Suprapubic skin (tissue), 4 donors: ENCODE results near the gene SYT17. TPM values are rescaled to one million over a fixed set of nuclear protein-coding genes. Genes with fewer than 3 reads are reported as not detected.

Experiments
- DNase-seq, 2 donors: peaks; one replicate each; pipeline ENCODE4 v3.0.0-alpha.2; 2019; ENCODE audit warnings: low spot score in 2 of 2
- H3K27ac ChIP-seq: fragments of 200-600 bp; sonication (generic); one replicate; pipeline ENCODE4 v1.5.1; 2019
- H3K27me3 ChIP-seq: fragments of 200-600 bp; sonication (generic); one replicate; pipeline ENCODE4 v1.5.1; 2019
- H3K36me3 ChIP-seq: fragments of 200-600 bp; sonication (generic); one replicate; pipeline ENCODE4 v1.5.1; 2019
- H3K4me1 ChIP-seq: fragments of 200-600 bp; sonication (generic); one replicate; pipeline ENCODE4 v1.5.1; 2019
- H3K4me3 ChIP-seq: fragments of 200-600 bp; sonication (generic); one replicate; pipeline ENCODE4 v1.5.1; 2019; ENCODE audit warnings: mild to moderate bottlenecking
- H3K9me3 ChIP-seq: fragments of 200-600 bp; sonication (generic); one replicate; pipeline ENCODE4 v1.5.1; 2019
- EP300 ChIP-seq: sonication (generic); formaldehyde crosslinking; IDR thresholded peaks from one replicate; pipeline ENCODE4 v1.6.1; 2017; ENCODE audit warnings: antibody characterized with exemption
- POLR2A ChIP-seq, 2 donors: fragments of 450-650 bp; IDR thresholded peaks; one replicate each; pipeline ENCODE4 v1.6.1; 2017; ENCODE audit warnings: antibody characterized with exemption in 2 of 2, mild to moderate bottlenecking in 2 of 2, moderate library complexity in 2 of 2
- POLR2AphosphoS5 ChIP-seq, 3 donors: sonication (generic); formaldehyde crosslinking; IDR thresholded peaks; one replicate each; pipeline ENCODE4 v1.6.1; 2017; ENCODE audit warnings: antibody characterized with exemption in 3 of 3
- WGBS: methylation state at CpG from one replicate; pipeline ENCODE4 v1.1.5; 2018; 5-methylcytosine and 5-hydroxymethylcytosine counted together
- total RNA-seq, 4 donors: library from RNA; depleted of rRNA; stranded (reverse); fragments of >200 nt; gene quantifications; one replicate each; pipeline ENCODE4 v1.1.0, GENCODE V29; 2016
- TF ChIP-seq, protein P1 (sequence below), 2 donors: fragments of 200-600 bp in 1 of 2; fragments of 450-650 bp in 1 of 2; sonication (generic) in 1 of 2; IDR thresholded peaks; one replicate each; pipeline ENCODE4 v1.5.1; 2016 to 2019; ENCODE audit warnings: antibody characterized with exemption in 2 of 2, mild to moderate bottlenecking in 1 of 2, moderate library complexity in 1 of 2

The SYT17 gene
- total RNA-seq, 4 donors from 2014 or later = 2.5 to 27.6 (median 9.7) TPM

GRCh38 chr16:19290860-19291259, 122.8 kb downstream of the SYT17 start:
- DNase-seq = no peak
- 92% methylated on average over 2 of the region's 2 CpGs for WGBS
- TF ChIP-seq POLR2AphosphoS5 (IDR thresholded peaks at IDR 0.05) (no peak), POLR2A (IDR thresholded peaks at IDR 0.05) (no peak), EP300 (no peak)
- TF ChIP-seq, protein P1, sequence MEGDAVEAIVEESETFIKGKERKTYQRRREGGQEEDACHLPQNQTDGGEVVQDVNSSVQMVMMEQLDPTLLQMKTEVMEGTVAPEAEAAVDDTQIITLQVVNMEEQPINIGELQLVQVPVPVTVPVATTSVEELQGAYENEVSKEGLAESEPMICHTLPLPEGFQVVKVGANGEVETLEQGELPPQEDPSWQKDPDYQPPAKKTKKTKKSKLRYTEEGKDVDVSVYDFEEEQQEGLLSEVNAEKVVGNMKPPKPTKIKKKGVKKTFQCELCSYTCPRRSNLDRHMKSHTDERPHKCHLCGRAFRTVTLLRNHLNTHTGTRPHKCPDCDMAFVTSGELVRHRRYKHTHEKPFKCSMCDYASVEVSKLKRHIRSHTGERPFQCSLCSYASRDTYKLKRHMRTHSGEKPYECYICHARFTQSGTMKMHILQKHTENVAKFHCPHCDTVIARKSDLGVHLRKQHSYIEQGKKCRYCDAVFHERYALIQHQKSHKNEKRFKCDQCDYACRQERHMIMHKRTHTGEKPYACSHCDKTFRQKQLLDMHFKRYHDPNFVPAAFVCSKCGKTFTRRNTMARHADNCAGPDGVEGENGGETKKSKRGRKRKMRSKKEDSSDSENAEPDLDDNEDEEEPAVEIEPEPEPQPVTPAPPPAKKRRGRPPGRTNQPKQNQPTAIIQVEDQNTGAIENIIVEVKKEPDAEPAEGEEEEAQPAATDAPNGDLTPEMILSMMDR (IDR thresholded peaks at IDR 0.05) = no peak
- H3K27me3 ChIP-seq = peaks cover 12% of the 10 kb centered on the region
- no peak overlapping the region for H3K27ac ChIP-seq
- no peaks in the 10 kb centered on the region for H3K36me3 ChIP-seq
- no peak overlapping the region for H3K4me3 ChIP-seq
- H3K9me3 ChIP-seq = no peaks in the 10 kb centered on the region
- H3K4me1 ChIP-seq = no peaks in the 10 kb centered on the region

DNA sequence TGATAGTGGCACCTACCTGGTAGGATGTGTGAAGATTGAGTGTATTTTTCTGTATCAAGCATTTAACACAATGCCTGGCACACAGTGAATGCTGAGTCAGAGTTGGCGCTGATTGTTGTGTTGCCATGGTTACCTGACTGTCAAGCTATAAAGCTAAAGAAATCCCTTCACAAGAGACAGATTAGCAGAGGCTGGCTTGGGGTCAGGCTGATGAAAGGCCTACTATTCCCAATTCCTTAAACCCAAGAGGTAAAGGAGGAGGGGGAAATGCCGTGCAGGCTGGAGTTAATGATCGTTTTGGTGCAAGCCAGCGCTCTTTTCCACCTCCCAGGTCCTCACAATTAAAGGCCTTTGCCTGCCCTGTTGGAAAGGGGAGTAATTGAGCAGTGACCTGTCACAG, 123.4 kb downstream of the SYT17 start:
- Histone ChIP-seq H3K36me3 (no peaks in the 10 kb centered on the region), H3K9me3 (no peaks in the 10 kb centered on the region), H3K27me3 (peaks cover 12% of the 10 kb centered on the region), H3K4me3 (no peak overlapping the region), H3K4me1 (no peaks in the 10 kb centered on the region), H3K27ac (no peak overlapping the region)
- no peak for DNase-seq
- TF ChIP-seq, protein P1 (IDR thresholded peaks at IDR 0.05) = no peak
- no peak for TF ChIP-seq EP300
- TF ChIP-seq POLR2AphosphoS5 (IDR thresholded peaks at IDR 0.05) = no peak
- TF ChIP-seq POLR2A (IDR thresholded peaks at IDR 0.05) = no peak
- 46% methylated on average over 4 of the region's 4 CpGs for WGBS

DNA sequence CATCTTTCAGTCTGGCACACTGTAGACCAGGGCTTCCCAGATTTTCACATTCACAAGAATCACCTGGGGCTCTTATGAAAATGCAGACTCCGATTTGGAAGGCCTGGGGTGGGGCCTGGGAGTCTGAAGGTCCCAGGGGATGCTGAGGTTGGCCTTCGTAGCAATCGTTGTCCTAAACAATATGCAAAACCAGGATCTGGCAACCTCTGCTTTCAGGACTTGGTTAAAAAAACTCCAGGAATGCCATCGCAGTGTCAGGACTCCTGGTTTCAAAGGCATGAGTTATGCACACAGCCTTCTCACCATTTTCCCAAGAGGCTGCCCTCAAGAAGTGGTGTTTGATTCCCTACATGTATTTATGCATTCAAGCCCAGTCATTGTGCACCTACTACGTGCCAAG, 124.1 kb downstream of the SYT17 start:
- no peak for DNase-seq
- Histone ChIP-seq H3K27me3 (peaks cover 12% of the 10 kb centered on the region), H3K27ac (no peak overlapping the region), H3K4me3 (no peak overlapping the region), H3K9me3 (no peaks in the 10 kb centered on the region), H3K4me1 (no peaks in the 10 kb centered on the region), H3K36me3 (no peaks in the 10 kb centered on the region)
- TF ChIP-seq POLR2AphosphoS5 (IDR thresholded peaks at IDR 0.05) (no peak), EP300 (no peak), POLR2A (IDR thresholded peaks at IDR 0.05) (no peak)
- TF ChIP-seq, protein P1 (IDR thresholded peaks at IDR 0.05) = no peak
- 63% methylated on average over 5 of the region's 5 CpGs for WGBS

- peaks cover 12% of the 10 kb centered on the region for H3K27me3 ChIP-seq
- H3K4me3 ChIP-seq = no peak overlapping the region
- WGBS = 28% methylated on average over 5 of the region's 5 CpGs
- TF ChIP-seq, protein P1 (IDR thresholded peaks at IDR 0.05) = no peak
- TF ChIP-seq POLR2A (IDR thresholded peaks at IDR 0.05) (no peak), POLR2AphosphoS5 (IDR thresholded peaks at IDR 0.05) (no peak), EP300 (no peak)
- no peaks in the 10 kb centered on the region for H3K4me1 ChIP-seq
- H3K36me3 ChIP-seq = no peaks in the 10 kb centered on the region
- H3K27ac ChIP-seq = no peak overlapping the region
- DNase-seq = peak in 1 of 2 donors; percentile 64
- no peaks in the 10 kb centered on the region for H3K9me3 ChIP-seq
Observed at GRCh38 chr16:19294156-19294649, 126.2 kb downstream of the SYT17 start.

DNA sequence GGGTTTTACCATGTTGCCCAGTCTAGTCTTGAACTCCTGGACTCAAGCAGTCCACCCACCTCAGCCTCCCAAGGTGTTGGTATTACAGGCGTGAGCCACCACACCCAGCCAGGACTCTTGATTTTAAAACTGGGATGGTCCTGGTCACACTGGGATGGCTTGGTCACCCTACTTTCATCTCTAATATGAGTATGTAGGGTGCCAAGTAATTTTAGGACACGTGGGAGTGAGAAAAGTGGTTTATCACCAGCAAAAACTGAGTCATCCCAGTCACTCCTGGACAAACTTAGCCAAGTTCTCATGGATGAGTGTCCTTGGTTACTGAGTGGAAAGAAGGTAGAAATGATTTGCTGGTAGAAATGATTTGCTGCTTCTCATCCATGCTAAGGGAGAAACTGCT, 127.4 kb downstream of the SYT17 start:
- H3K36me3 ChIP-seq = no peaks in the 10 kb centered on the region
- H3K4me3 ChIP-seq = no peak overlapping the region
- H3K27me3 ChIP-seq = peaks cover 5% of the 10 kb centered on the region
- no peak for TF ChIP-seq EP300
- TF ChIP-seq, protein P1 (IDR thresholded peaks at IDR 0.05) = no peak
- TF ChIP-seq POLR2A (IDR thresholded peaks at IDR 0.05) = no peak
- no peak for TF ChIP-seq POLR2AphosphoS5 (IDR thresholded peaks at IDR 0.05)
- no peaks in the 10 kb centered on the region for H3K4me1 ChIP-seq
- 88% methylated on average over 1 of the region's 2 CpGs for WGBS
- no peak overlapping the region for H3K27ac ChIP-seq
- no peak for DNase-seq
- H3K9me3 ChIP-seq = no peaks in the 10 kb centered on the region
